ENCODE measurements around the gene PTTG1IP2.

PTTG1IP2 gene

DNA sequence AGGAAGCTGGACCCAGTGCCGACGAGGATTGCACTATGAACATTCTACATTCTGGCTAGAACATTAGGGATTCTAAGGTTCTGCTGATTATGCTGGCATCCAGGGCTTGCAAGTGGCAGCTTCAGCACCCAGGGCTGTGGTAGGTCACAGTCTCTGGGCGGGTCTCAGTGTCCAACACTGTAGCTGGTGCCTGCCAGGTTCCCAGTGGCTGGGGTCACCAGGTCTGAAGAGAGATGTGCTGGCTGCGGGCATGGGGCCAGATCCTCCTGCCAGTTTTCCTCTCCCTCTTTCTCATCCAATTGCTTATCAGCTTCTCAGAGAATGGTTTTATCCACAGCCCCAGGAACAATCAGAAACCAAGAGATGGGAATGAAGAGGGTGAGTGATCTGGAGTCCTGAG is at the start of gene PTTG1IP2:
PTTG1IP2 (plus strand) TSS at position 86 of the 400 bp plus-strand sequence; CDS start at position 234, 148 bp downstream.
- no peaks in the 10 kb centered on the region for H3K4me1 ChIP-seq (ENCODE audit: insufficient read depth, low read length)
- H3K9ac ChIP-seq (ENCODE audit: low read depth, low read length), result no peak within 1 kb of the TSS
- H3K36me3 ChIP-seq (ENCODE audit: insufficient read depth, low read length), result no peaks in the 10 kb centered on the region; the same call in 1 of the 2 replicates
- H3K9me3 ChIP-seq (ENCODE audit: control insufficient read depth, insufficient read depth, low read length), result 0 out of 2 replicates have a peak, but pooled peaks cover under 1% of the 10 kb centered on the region

DNA sequence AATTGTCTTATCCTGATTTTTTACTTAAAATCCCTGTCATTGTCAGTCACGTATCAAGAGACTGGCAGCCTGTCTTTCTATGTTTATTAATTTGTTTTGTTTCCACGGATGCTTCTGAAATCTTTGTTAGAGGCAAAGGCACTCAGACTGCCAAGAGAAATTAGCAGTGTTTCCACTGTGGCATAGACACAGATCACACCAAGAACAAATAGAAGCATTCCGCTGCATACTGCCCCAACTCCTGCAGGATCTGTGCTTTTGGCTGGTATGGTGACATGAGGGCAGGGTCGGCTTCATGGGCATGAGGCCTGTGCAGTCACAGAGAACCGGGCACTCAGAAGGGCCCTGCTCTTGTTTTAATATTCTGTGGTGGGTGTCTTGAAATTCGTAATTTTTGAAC is 47.8 kb upstream of the PTTG1IP2 start:
- H3K36me3 ChIP-seq (ENCODE audit: insufficient read depth, low read length), result no peaks in the 10 kb centered on the region
- no peak overlapping the region for H3K9ac ChIP-seq (ENCODE audit: low read depth, low read length)
- H3K4me1 ChIP-seq (ENCODE audit: insufficient read depth, low read length), result no peaks in the 10 kb centered on the region
- no peaks in the 10 kb centered on the region for H3K9me3 ChIP-seq (ENCODE audit: control insufficient read depth, insufficient read depth, low read length)

DNA sequence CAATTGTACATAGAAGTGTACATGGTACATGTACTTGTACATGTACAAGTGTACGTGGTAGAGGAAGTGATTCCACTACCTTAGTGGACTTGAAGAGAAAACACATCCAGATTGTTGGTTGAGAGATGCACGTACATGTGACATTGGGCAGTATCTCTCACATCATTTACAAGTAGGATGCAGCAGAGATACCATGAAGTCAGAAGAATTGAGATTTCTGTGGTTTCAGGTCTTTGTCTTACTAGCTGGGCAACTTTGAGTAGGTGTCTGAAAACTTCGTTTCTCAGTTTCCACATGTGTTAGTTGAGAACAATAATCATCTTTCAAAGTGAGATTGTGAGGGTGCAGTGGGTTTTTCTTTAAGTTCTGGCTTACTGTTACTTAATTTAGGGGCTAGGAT is 44.7 kb upstream of the PTTG1IP2 start:
- no peak overlapping the region for H3K9ac ChIP-seq (ENCODE audit: low read depth, low read length)
- H3K4me1 ChIP-seq (ENCODE audit: insufficient read depth, low read length), result no peaks in the 10 kb centered on the region
- H3K36me3 ChIP-seq (ENCODE audit: insufficient read depth, low read length), result no peaks in the 10 kb centered on the region
- H3K9me3 ChIP-seq (ENCODE audit: control insufficient read depth, insufficient read depth, low read length), result no peaks in the 10 kb centered on the region

DNA sequence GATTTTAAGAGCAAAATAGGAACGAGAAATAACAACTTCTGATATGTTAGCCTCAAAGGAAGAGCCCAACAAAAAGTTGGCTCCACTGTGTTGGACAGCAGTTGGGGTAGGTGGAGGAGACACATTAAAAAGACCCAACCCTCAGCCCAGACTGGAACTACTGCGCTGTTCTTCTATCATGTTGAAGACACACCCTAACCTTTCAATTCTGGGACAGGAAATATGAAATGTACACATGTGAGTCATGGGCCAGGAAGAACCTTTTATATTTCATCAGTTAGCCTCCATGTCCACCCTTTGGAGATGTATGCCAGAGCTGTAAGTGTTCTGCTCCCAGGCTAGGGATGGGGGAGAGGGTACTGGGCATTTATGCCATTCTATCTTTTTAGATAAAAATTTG is 44.1 kb upstream of the PTTG1IP2 start:
- H3K9me3 ChIP-seq (ENCODE audit: control insufficient read depth, insufficient read depth, low read length), result no peaks in the 10 kb centered on the region
- no peaks in the 10 kb centered on the region for H3K4me1 ChIP-seq (ENCODE audit: insufficient read depth, low read length)
- no peak overlapping the region for H3K9ac ChIP-seq (ENCODE audit: low read depth, low read length)
- no peaks in the 10 kb centered on the region for H3K36me3 ChIP-seq (ENCODE audit: insufficient read depth, low read length)

DNA sequence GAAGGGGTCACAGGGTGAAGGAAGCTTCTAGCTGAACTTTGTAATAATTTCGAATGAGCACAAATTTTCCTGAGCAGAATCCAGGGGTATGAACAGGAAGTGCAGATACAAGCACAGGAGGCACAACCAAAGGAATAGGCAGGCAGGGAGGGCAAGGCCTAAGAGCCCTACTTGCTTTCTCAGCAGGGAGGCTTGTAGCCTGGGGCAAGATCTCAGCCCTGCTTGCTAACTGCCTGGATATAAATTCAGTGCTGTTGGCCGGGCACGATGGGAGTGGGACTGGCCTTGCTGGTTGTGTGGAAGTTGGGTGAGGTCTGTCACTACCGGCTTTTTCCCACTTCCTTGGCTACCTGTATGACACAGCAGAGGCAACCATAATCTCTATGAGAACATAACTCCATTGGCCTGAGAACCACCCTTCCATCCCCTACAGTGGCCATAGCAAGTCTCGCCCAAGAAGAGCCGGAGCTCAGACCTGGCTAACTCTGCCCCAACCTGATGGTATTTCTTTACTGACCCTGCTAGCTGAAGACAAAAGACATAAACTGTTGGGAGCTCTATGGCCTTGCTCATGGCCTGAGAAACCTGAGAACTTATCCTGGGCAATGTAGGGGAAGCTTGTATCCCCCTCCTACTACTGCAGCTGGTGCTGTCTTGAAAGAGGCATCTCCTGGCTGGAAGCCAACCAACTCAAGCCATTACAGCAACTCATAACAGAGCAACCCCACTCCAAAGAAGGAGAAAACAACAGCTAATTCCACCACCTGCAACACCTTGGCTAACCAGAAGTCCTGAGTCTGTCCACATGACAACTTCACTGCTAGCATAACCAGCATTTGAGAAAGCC is 38.6 kb upstream of the PTTG1IP2 start:
- no peaks in the 10 kb centered on the region for H3K4me1 ChIP-seq (ENCODE audit: insufficient read depth, low read length)
- no peaks in the 10 kb centered on the region for H3K36me3 ChIP-seq (ENCODE audit: insufficient read depth, low read length)
- H3K9ac ChIP-seq (ENCODE audit: low read depth, low read length), result no peak overlapping the region

DNA sequence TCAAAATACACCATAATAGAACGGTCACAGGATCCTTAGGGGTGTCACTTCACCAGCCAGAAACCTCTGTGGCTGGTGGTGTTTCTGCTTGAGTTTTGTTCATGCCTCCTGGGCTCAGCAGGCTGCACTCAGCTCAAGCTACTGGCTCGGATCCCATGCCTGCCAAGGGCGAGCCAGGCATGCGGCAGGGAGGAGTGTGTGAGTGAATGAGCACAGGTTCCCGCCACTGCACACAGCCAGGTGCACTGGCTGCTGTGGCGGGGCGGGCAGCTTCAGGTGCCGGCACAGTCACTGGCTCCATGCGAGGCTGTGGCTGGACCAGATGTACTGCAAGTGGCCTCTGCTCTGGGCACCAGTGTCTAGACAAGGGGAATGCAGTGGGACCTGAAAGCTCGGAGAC is 36.7 kb upstream of the PTTG1IP2 start:
- no peak overlapping the region for H3K9ac ChIP-seq (ENCODE audit: low read depth, low read length)
- H3K9me3 ChIP-seq (ENCODE audit: control insufficient read depth, insufficient read depth, low read length), result peaks cover 5% of the 10 kb centered on the region
- no peaks in the 10 kb centered on the region for H3K4me1 ChIP-seq (ENCODE audit: insufficient read depth, low read length)
- H3K36me3 ChIP-seq (ENCODE audit: insufficient read depth, low read length), result no peaks in the 10 kb centered on the region

More for the DNA sequence above, 38.6 kb upstream of the PTTG1IP2 start:
- H3K9me3 ChIP-seq (ENCODE audit: control insufficient read depth, insufficient read depth, low read length), result peaks cover 5% of the 10 kb centered on the region

DNA sequence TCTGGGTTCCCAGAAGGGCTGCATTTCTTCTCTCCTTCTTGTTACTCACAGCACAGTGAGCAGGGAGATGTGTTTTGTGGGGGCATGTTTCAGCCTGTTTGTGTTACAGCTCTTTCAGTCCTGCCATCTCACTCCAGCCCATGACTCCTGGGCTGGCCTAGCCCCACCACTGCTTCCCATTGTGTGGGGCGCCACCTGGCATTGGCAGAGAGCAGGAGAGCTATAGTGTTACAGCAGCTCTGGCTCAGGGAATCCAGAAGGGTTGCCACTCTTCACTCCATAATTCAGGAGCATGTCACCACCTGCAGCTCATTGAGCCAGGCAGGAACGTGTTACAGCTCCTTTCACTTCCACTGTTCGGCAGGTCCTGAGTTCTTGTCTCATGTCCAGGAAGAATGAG is 36.2 kb upstream of the PTTG1IP2 start:
- peaks cover 5% of the 10 kb centered on the region for H3K9me3 ChIP-seq (ENCODE audit: control insufficient read depth, insufficient read depth, low read length)
- no peaks in the 10 kb centered on the region for H3K36me3 ChIP-seq (ENCODE audit: insufficient read depth, low read length)
- no peak overlapping the region for H3K9ac ChIP-seq (ENCODE audit: low read depth, low read length)
- no peaks in the 10 kb centered on the region for H3K4me1 ChIP-seq (ENCODE audit: insufficient read depth, low read length)

DNA sequence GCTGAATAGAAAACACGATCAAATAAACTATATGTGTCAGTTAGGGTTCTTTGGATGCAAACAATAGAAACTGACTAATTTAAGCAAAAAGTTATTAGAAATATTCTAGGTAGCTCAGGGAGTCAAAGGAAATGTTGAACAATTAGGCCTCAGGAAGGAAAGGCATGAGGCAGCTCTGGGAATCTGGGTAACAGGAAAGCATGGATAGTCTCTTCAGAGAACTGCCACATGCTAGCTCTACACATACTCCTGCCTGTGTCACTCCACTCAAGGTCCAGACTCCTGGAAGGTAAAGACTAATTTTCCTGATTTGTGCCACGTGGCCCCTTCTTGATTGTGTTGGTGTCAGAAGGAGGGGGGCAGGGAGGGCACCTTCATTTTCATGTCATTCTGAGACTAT is 23.8 kb upstream of the PTTG1IP2 start:
- Histone ChIP-seq H3K9me3 (ENCODE audit: control insufficient read depth, insufficient read depth, low read length) (no peaks in the 10 kb centered on the region), H3K36me3 (ENCODE audit: insufficient read depth, low read length) (no peaks in the 10 kb centered on the region), H3K9ac (ENCODE audit: low read depth, low read length) (no peak overlapping the region), H3K4me1 (ENCODE audit: insufficient read depth, low read length) (no peaks in the 10 kb centered on the region)

DNA sequence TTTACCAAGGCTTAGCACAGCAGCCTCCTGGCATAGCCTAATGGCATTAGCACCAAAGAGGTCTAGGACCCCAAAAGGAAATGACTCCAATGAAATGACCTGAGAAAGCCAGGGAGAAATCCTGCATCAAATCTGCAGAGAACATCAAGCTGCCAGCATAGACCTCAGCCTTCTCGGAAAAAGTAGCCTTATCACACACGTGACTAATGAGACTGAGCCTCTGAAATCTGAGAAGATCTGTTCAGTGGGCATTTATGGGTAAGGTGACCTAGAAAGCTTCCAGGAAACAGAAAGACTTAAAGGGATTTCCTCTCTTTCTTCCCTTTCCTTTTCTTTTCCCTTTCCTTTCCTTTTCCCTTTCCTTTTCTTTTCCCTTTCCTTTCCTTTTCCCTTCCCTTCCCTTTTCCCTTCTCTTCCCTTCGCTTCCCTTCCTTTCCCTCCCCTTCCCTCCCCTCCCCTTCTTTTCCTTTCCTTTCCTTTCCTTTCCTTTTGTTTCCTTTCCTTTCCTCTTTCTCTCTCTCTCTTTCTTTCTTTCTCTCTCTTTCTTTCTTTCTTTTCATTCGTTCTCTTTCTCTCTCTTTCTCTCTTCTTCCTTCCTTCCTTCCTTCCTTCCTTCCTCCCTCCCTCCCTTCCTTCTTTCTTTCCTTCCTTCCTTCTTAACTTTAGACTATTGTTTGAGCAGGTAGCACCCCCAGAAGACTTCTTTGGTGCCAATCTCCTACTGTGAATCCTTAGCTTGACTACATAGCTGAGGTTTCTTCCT is 23.1 kb upstream of the PTTG1IP2 start:
- no peak overlapping the region for H3K9ac ChIP-seq (ENCODE audit: low read depth, low read length)
- no peaks in the 10 kb centered on the region for H3K9me3 ChIP-seq (ENCODE audit: control insufficient read depth, insufficient read depth, low read length)
- H3K4me1 ChIP-seq (ENCODE audit: insufficient read depth, low read length), result no peaks in the 10 kb centered on the region
- H3K36me3 ChIP-seq (ENCODE audit: insufficient read depth, low read length), result no peaks in the 10 kb centered on the region

DNA sequence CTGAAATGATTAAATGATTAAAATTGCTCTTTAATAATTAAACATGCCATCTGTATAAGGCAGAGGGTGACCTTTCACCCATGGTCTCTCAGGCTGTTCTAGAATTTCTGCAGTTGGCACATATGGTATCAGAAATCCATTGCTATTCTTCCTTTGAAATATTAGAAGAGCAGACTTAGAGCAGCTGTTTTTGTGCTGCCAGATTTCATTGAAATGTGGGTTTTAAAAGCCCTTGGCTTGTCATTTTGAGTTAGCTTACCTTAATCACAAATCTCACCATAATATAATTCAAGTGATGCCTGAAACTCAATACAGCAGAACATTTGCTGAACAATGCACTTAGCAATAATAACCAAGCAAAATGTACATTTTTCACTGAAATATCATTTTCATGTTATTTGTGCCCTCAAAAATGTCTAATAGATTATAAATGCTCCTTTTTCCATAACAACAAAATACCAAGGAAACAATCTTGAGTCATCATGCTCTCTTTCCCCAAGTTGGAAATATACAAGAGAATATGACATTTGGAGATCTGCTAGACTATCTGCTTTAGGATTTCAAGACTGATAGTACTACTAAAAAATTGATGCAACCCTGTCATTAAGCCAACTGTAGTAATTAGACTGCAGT is 16.1 kb upstream of the PTTG1IP2 start:
- no peaks in the 10 kb centered on the region for H3K9me3 ChIP-seq (ENCODE audit: control insufficient read depth, insufficient read depth, low read length)
- no peaks in the 10 kb centered on the region for H3K36me3 ChIP-seq (ENCODE audit: insufficient read depth, low read length)
- H3K9ac ChIP-seq (ENCODE audit: low read depth, low read length), result no peak overlapping the region
- H3K4me1 ChIP-seq (ENCODE audit: insufficient read depth, low read length), result no peaks in the 10 kb centered on the region

DNA sequence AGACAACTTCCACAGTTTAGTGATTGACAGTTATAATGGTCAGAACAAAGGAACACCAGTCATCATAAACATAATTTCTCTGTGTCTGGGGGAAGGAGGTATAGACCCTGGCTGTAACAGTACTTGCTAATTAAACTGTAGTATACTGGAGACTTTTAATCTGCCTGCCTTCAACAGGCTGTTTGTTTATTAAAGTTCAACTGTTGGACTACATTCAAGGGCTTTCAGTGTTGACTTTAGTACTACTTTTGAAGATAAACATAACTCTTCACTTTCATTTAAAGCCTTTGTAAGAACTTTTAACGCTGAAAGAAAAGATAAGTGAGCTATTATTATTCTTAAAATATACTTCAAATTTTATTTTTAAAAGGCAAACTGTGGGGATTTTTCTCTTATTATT is 15.5 kb upstream of the PTTG1IP2 start:
- Histone ChIP-seq H3K9me3 (ENCODE audit: control insufficient read depth, insufficient read depth, low read length) (no peaks in the 10 kb centered on the region), H3K4me1 (ENCODE audit: insufficient read depth, low read length) (no peaks in the 10 kb centered on the region), H3K36me3 (ENCODE audit: insufficient read depth, low read length) (no peaks in the 10 kb centered on the region), H3K9ac (ENCODE audit: low read depth, low read length) (no peak overlapping the region)

DNA sequence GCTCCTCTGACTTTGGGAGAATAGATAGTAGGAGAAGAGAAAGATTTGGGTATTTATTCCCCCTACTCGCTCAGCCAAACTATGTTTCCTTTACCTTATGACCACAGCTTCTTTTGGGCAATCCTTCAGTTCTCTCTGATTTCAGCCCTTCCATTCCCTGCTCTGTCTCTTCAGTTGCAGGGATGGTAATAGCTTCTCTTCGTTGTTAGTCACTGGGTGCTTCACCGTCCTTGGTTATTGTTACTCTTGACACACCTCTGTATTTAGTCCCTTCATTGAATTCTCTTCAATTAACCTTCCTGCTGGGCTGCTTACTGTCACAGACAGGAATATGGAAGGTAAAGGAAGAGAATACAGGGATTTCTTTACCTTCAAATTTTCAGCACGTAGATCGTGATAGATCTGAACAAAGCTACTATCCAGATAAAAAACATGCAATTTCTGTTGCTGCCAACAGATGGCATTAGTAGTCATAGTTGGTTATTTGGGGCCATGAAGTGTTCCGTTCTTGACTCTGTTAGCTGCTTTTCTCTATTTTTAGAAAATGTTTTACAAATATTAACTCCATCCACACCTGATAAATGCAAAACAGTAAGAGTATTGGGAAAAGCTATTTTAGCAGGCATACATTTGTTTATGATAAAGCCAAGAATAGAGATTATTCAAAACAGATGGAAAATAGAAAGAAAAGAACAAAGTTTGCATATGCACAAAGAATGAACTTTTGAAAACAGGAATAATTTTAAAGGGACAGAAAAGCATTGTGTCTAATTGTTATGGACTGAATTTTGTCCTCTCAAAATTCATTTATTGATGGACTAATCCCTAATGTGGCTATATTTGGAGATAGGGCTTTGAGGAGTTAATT is 14.0 kb upstream of the PTTG1IP2 start:
- H3K9ac ChIP-seq (ENCODE audit: low read depth, low read length), result peak overlapping the region; percentile 28; the same call in 1 of the 2 replicates
- H3K36me3 ChIP-seq (ENCODE audit: insufficient read depth, low read length), result no peaks in the 10 kb centered on the region

DNA sequence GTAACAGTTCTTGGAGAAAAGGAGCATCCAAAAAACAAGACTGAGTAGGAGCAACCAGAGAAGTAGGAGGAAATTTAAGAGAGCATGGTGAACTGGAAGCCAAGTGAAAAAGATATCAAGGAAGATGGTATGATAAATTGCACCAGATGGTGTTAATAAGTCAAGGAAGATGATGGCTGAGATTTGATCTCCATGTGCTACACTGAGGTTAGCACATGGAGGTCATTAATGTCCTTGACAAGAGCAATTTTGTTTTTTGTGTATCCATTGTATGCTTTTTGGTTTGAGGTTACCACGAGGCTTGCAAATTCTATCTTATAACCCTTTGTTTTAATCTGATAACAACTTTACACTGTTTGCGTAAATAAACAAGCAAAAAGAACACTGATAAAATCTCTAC is 11.3 kb upstream of the PTTG1IP2 start:
- Histone ChIP-seq H3K4me1 (ENCODE audit: insufficient read depth, low read length) (no peaks in the 10 kb centered on the region), H3K9me3 (ENCODE audit: control insufficient read depth, insufficient read depth, low read length) (0 out of 2 replicates have a peak, but pooled peaks cover 2% of the 10 kb centered on the region), H3K9ac (ENCODE audit: low read depth, low read length) (no peak overlapping the region), H3K36me3 (ENCODE audit: insufficient read depth, low read length) (no peaks in the 10 kb centered on the region)

More for the DNA sequence above, 14.0 kb upstream of the PTTG1IP2 start:
- Histone ChIP-seq H3K4me1 (ENCODE audit: insufficient read depth, low read length) (no peaks in the 10 kb centered on the region), H3K9me3 (ENCODE audit: control insufficient read depth, insufficient read depth, low read length) (no peaks in the 10 kb centered on the region)

DNA sequence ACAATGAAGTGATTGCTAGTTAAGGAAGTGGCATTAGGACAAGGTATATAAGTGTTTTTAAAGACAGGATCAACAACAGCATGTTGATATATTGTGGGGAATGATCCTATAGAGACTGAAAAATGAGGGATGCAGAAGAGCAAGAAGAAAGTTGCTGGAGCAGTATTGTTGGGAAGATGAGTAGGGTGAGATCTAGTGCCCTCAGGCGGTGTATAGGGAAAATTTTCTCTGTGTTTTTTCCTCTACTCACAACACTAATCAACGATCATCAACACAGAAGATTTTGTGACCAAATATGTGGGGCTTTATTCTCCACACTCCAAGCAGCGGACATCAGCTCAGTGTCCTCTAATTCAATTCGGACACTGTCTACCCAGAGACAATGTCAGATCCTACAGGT is 9.6 kb upstream of the PTTG1IP2 start:
- Histone ChIP-seq H3K9ac (ENCODE audit: low read depth, low read length) (no peak overlapping the region), H3K4me1 (ENCODE audit: insufficient read depth, low read length) (no peaks in the 10 kb centered on the region), H3K36me3 (ENCODE audit: insufficient read depth, low read length) (no peaks in the 10 kb centered on the region), H3K9me3 (ENCODE audit: control insufficient read depth, insufficient read depth, low read length) (peaks cover 10% of the 10 kb centered on the region; the same call in 1 of the 2 replicates)
